Right atrium auricular region (tissue), 2 donors: Measurements from ENCODE around the gene SUGP1. TPM values are rescaled to one million over a fixed set of nuclear protein-coding genes. Genes with fewer than 3 reads are reported as not detected.

Experiments used
- DNase-seq: peaks from one replicate; pipeline ENCODE4 v3.0.0-alpha.2; 2019; ENCODE audit warnings: low spot score
- H3K27ac ChIP-seq, 2 donors: fragments of 200-600 bp; sonication (generic); 1 replicate in 1 of 2; 2 replicates in 1 of 2; pipeline ENCODE4 v1.5.1; 2016 to 2019
- H3K27me3 ChIP-seq, 2 donors: fragments of 200-600 bp; sonication (generic); one replicate each; pipeline versions ENCODE4 v1.5.1 to v1.6.0; 2017 to 2019
- H3K36me3 ChIP-seq: fragments of 200-600 bp; sonication (generic); one replicate; pipeline ENCODE4 v1.5.1; 2016
- H3K4me1 ChIP-seq, 2 donors: fragments of 200-600 bp; sonication (generic); one replicate each; pipeline versions ENCODE4 v1.5.1 to v1.6.0; 2017 to 2019
- H3K4me3 ChIP-seq, 2 donors: fragments of 200-600 bp; sonication (generic); 1 replicate in 1 of 2; 2 replicates in 1 of 2; pipeline ENCODE4 v1.5.1; 2017 to 2019; ENCODE audit warnings: mild to moderate bottlenecking in 1 of 2, moderate library complexity in 1 of 2
- H3K9me3 ChIP-seq, 2 donors: fragments of 200-600 bp; sonication (generic); one replicate each; pipeline ENCODE4 v1.5.1; 2019
- CTCF ChIP-seq, 2 donors: fragments of 200-600 bp; sonication (generic); IDR thresholded peaks; one replicate each; pipeline ENCODE4 v1.5.1; 2019; ENCODE audit warnings: antibody characterized with exemption in 2 of 2
- total RNA-seq, 2 donors: library from RNA; depleted of rRNA; stranded (reverse); fragments of >200 nt; gene quantifications; one replicate each; pipeline ENCODE4 v1.1.0, GENCODE V29; 2016

SUGP1 gene
- total RNA-seq, 2 donors from 2014 or later, result 33.7 to 36.6 TPM

GRCh38 chr19:19270749-19271571, 49.3 kb downstream of the SUGP1 start:
- H3K4me3 ChIP-seq, result no peak overlapping the region
- no peak for DNase-seq
- no peak for TF ChIP-seq CTCF (IDR thresholded peaks at IDR 0.05)
- no peaks in the 10 kb centered on the region for H3K27me3 ChIP-seq
- no peak overlapping the region for H3K27ac ChIP-seq
- H3K36me3 ChIP-seq, result peaks cover 5% of the 10 kb centered on the region
- no peaks in the 10 kb centered on the region for H3K9me3 ChIP-seq
- peaks cover 0 to 7% of the 10 kb centered on the region in 2 donors for H3K4me1 ChIP-seq

- Histone ChIP-seq H3K27me3 (no peaks in the 10 kb centered on the region), H3K36me3 (no peaks in the 10 kb centered on the region), H3K9me3 (no peaks in the 10 kb centered on the region), H3K4me3 (no peak overlapping the region), H3K27ac (no peak overlapping the region), H3K4me1 (peaks cover 0 to 7% of the 10 kb centered on the region in 2 donors)
- TF ChIP-seq CTCF (IDR thresholded peaks at IDR 0.05), result no peak
- DNase-seq, result no peak
These were observed 50.2 kb downstream of the SUGP1 start for GRCh38 chr19:19269952-19270694.

DNA sequence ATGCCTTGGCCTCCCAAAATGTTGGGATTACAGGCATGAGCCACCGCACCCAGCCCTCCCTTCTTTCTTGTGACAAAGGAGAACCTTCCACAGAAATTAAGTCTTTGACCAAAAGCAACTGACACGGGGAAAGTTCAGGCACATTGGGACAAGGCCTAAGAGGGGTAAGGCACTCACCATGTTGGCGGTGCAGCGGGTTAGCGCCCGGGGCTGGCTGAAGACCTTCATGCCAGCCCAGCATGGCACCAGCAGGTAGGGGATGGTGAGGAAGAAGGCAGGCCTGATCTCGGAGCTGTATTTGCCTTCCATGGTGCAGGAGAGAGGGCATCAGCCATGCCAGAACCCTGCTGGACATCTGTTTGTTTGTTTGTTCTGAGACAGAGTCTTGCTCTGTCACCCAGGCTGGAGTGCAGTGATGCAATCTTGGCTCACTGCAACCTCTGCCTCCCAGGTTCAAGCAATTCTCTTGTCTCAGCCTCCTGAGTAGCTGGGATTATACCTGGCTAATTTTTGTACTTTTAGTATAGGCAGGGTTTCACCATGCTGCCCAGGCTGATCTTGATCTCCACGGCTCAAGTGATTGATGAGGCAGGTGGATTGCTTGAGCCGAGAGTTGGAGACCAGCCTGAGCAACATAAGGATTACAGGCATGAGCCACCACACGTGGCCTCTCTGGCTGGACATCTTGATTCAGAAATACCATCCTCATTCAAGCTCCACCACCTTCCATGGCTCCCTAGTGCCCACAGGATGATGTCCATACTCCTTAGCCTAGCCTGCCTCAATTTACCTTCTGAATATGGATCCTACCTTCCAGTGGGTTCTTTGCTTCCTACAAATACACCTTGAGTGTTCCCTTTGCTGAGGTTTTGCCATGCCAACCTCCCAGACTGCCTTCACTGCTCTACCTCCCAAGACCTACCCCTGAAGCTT, 51.6 kb downstream of the SUGP1 start:
- no peak for TF ChIP-seq CTCF (IDR thresholded peaks at IDR 0.05)
- Histone ChIP-seq H3K9me3 (no peaks in the 10 kb centered on the region), H3K27ac (no peak overlapping the region), H3K36me3 (no peaks in the 10 kb centered on the region), H3K4me1 (peaks cover 0 to 7% of the 10 kb centered on the region in 2 donors), H3K27me3 (no peaks in the 10 kb centered on the region), H3K4me3 (no peak overlapping the region)
- DNase-seq, result no peak

GRCh38 chr19:19267305-19267704, 53.0 kb downstream of the SUGP1 start:
- Histone ChIP-seq H3K9me3 (no peaks in the 10 kb centered on the region), H3K4me3 (no peak overlapping the region), H3K4me1 (no peaks in the 10 kb centered on the region), H3K27ac (no peak overlapping the region), H3K36me3 (no peaks in the 10 kb centered on the region), H3K27me3 (peaks cover 0 to 8% of the 10 kb centered on the region in 2 donors)
- DNase-seq, result no peak
- no peak for TF ChIP-seq CTCF (IDR thresholded peaks at IDR 0.05)

GRCh38 chr19:19263886-19264487, 56.3 kb downstream of the SUGP1 start:
- peaks cover 0 to 5% of the 10 kb centered on the region in 2 donors for H3K9me3 ChIP-seq
- TF ChIP-seq CTCF (IDR thresholded peaks at IDR 0.05), result no peak
- H3K4me3 ChIP-seq, result no peak overlapping the region
- H3K36me3 ChIP-seq, result no peaks in the 10 kb centered on the region
- H3K27me3 ChIP-seq, result peaks cover 3 to 8% of the 10 kb centered on the region in 2 donors
- H3K4me1 ChIP-seq, result peaks cover 0 to 8% of the 10 kb centered on the region in 2 donors
- DNase-seq, result no peak
- H3K27ac ChIP-seq, result no peak overlapping the region
